Mesothelial cell of epicardium (in vitro differentiated cells): ENCODE measurements around the gene PRR36. TPM values are rescaled to one million over a fixed set of nuclear protein-coding genes. Genes with fewer than 3 reads are reported as not detected.

Experiments used
- DNase-seq, 2 experiments: peaks; one replicate each; pipeline ENCODE4 v3.0.0; 2021; ENCODE audit warnings: low spot score in 2 of 2; ENCODE audit not compliant: unreplicated experiment in 2 of 2
- H3K27ac Mint-ChIP-seq: 2 replicates; pipeline ENCODE4 v1.8.0; 2021; ENCODE audit warnings: mixed read lengths
- H3K27me3 Mint-ChIP-seq: 2 replicates; pipeline ENCODE4 v1.8.0; 2021; ENCODE audit warnings: low read depth, mixed read lengths
- H3K36me3 Mint-ChIP-seq: 2 replicates; pipeline ENCODE4 v1.8.0; 2021; ENCODE audit warnings: mixed read lengths
- H3K4me1 Mint-ChIP-seq: 2 replicates; pipeline ENCODE4 v1.8.0; 2021; ENCODE audit warnings: mixed read lengths
- H3K4me3 Mint-ChIP-seq: 2 replicates; pipeline ENCODE4 v1.8.0; 2021; ENCODE audit warnings: mild to moderate bottlenecking, moderate library complexity, mixed read lengths
- H3K9me3 Mint-ChIP-seq: 2 replicates; pipeline ENCODE4 v1.8.0; 2021; ENCODE audit warnings: mixed read lengths
- total RNA-seq: library from RNA; stranded (reverse); gene quantifications from 3 replicates; pipeline ENCODE4 v1.2.1, GENCODE V29; 2021
- TF ChIP-seq, protein P1 (sequence below): fragments of 200-600 bp; sonication (generic); IDR thresholded peaks from one replicate; pipeline ENCODE4 v1.5.0; 2021; ENCODE audit warnings: antibody characterized with exemption; ENCODE audit not compliant: unreplicated experiment

PRR36 gene
- total RNA-seq, 1 donor from 2014 or later, result 23.4 TPM

DNA sequence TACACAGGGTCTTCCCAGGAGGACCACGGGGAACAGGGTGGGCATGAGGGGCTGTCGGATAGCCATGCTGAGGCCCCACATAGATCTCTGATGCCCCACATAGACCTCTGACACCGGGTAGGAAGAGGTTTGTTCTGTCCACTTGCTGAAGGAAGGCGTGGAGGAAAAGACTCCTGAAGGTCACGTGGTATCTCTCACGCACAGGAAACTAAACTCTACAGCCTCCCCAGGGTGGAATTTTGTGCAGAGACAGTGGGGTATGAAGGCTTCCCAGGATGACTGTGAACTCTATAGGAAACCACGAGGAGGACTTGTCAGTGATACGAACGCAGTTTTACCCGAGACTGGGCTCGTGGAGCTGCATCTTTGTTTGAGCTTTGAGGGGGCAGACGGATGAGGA lies 41.4 kb downstream of the PRR36 start:
- peak overlapping the region; percentile 2 for H3K4me3 Mint-ChIP-seq
- TF ChIP-seq, protein P1, sequence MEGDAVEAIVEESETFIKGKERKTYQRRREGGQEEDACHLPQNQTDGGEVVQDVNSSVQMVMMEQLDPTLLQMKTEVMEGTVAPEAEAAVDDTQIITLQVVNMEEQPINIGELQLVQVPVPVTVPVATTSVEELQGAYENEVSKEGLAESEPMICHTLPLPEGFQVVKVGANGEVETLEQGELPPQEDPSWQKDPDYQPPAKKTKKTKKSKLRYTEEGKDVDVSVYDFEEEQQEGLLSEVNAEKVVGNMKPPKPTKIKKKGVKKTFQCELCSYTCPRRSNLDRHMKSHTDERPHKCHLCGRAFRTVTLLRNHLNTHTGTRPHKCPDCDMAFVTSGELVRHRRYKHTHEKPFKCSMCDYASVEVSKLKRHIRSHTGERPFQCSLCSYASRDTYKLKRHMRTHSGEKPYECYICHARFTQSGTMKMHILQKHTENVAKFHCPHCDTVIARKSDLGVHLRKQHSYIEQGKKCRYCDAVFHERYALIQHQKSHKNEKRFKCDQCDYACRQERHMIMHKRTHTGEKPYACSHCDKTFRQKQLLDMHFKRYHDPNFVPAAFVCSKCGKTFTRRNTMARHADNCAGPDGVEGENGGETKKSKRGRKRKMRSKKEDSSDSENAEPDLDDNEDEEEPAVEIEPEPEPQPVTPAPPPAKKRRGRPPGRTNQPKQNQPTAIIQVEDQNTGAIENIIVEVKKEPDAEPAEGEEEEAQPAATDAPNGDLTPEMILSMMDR, result no peak
- no peak overlapping the region for H3K27ac Mint-ChIP-seq
- peaks cover 13% of the 10 kb centered on the region for H3K27me3 Mint-ChIP-seq
- H3K36me3 Mint-ChIP-seq, result no peaks in the 10 kb centered on the region
- DNase-seq, result no peak
- peaks cover 16% of the 10 kb centered on the region for H3K4me1 Mint-ChIP-seq
- no peaks in the 10 kb centered on the region for H3K9me3 Mint-ChIP-seq

DNA sequence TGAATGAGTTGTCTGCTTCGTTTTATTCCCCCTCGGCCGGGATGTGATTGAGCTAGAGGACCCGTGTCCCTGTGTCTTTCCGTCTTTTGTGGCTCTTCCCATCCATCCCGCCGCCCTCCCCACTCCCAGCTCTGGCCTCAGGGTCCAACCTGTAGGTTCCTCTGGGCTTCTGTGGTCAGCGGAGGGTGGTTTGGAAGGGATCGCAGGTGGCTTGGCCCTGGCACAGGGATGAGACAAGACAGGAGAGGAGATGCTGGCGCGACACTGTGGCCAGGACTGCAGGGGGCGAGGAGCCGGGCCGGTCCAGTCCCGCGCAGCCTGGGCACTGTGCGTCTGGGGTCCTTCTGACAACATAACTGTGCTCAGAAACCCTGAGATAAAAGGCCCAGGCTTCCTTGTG lies 42.2 kb downstream of the PRR36 start:
- Mint-ChIP-seq H3K9me3 (no peaks in the 10 kb centered on the region), H3K4me1 (peaks cover 16% of the 10 kb centered on the region), H3K36me3 (no peaks in the 10 kb centered on the region), H3K27me3 (peaks cover 21% of the 10 kb centered on the region), H3K4me3 (peak overlapping the region; percentile 72), H3K27ac (no peak overlapping the region)
- no peak for DNase-seq
- TF ChIP-seq, protein P1, result no peak

DNA sequence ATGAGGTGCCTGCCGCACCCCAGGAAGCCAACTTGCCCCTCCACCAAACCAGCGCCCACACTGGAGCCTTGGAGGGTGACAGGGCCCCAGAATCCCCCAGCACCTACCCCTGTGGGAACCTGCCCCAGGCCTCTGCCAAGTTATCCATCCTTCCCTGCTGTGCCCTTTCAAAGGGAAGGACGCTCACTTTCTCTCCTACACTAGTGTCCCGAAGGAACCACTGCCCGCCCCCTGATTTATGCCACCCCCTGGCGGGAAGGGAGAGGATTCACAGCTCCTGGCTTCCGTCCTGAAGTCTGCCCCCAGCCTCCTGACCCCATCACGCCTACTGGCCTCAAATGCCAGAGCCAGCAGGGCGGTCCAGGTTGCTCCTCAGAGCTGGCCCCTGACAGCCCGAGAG lies 42.7 kb downstream of the PRR36 start:
- H3K9me3 Mint-ChIP-seq, result no peaks in the 10 kb centered on the region
- DNase-seq, result no peak
- no peaks in the 10 kb centered on the region for H3K36me3 Mint-ChIP-seq
- peak overlapping the region; percentile 72 for H3K4me3 Mint-ChIP-seq
- TF ChIP-seq, protein P1, result peak; percentile 19
- H3K4me1 Mint-ChIP-seq, result peaks cover 16% of the 10 kb centered on the region
- peaks cover 24% of the 10 kb centered on the region for H3K27me3 Mint-ChIP-seq
- H3K27ac Mint-ChIP-seq, result no peak overlapping the region

DNA sequence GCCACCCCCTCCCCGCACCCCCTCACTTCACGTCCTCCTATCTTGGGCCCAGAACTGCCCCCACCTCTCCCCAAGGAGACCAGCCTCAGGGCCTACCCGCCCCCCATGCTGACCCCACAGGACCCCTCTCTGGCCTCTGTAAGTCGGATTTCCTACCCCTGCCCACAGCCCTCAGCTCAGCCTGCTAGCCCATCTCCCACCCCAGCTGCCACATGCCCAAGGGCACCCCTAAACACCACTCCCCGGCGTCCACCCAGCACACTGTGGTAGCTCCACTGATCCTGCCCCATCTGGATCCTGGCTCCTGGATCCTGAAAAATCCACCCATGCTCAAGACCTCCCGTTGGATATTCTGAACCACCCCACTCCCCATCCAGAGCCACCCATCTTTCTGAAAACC lies 43.4 kb downstream of the PRR36 start:
- Mint-ChIP-seq H3K4me3 (peak overlapping the region; percentile 72), H3K36me3 (no peaks in the 10 kb centered on the region), H3K27me3 (peaks cover 30% of the 10 kb centered on the region), H3K27ac (peak overlapping the region; percentile 39), H3K9me3 (no peaks in the 10 kb centered on the region), H3K4me1 (peaks cover 16% of the 10 kb centered on the region)
- DNase-seq, result no peak
- TF ChIP-seq, protein P1, result no peak

DNA sequence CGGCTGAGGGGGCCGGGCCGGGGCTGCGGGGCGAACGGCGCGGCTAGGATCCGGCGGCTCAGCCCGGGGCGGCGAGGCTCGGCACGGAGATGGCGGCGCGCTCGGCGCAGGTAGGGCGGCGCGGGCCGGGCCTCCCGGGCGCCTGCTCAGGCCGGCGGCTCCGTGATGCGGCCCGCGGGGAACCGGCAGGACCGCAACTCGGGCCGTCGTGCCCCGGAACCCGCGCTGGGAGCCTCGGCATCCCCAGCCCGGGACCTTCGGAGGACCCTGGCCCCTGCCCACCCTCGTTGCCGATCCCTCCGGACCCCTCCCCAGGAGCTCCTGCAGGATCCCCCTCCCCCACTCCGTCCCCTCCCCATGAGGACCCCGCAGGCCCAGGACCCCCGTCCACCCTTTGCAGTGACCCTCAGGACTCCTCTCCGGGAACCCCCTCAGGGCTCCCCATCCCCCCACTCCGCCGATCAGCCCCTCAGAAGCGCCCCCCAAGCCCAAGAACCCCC lies 43.9 kb downstream of the PRR36 start:
- Mint-ChIP-seq H3K36me3 (no peaks in the 10 kb centered on the region), H3K27ac (no peak overlapping the region), H3K4me3 (peak overlapping the region; percentile 72), H3K9me3 (no peaks in the 10 kb centered on the region), H3K4me1 (peaks cover 16% of the 10 kb centered on the region), H3K27me3 (peaks cover 31% of the 10 kb centered on the region)
- TF ChIP-seq, protein P1, result no peak
- DNase-seq, result no peak
